GM12892 (cell line): Measurements from ENCODE around the gene PTRH1.

ENCODE experiments used
- DNase-seq: peaks from one replicate; pipeline ENCODE4 v3.0.0; 2011; ENCODE audit not compliant: insufficient read length
- FAIRE-seq: peaks from 2 replicates; lab custom pipeline; 2011; peaks lifted over from hg19 to GRCh38; lab: Jason Lieb, UNC
- POLR2A ChIP-seq: IDR thresholded peaks from 2 replicates; pipeline ENCODE4 v1.6.1; 2011; ENCODE audit warnings: low read depth, low read length, control low read depth
- POLR2AphosphoS5 ChIP-seq: IDR thresholded peaks from 2 replicates; pipeline ENCODE4 v1.6.1; 2011; ENCODE audit warnings: low read depth, low read length, control low read depth
- TAF1 ChIP-seq: IDR thresholded peaks from 2 replicates; pipeline ENCODE4 v1.6.1; 2011; ENCODE audit warnings: low read depth, mild to moderate bottlenecking, control low read depth, low read length, borderline replicate concordance

PTRH1 gene

DNA sequence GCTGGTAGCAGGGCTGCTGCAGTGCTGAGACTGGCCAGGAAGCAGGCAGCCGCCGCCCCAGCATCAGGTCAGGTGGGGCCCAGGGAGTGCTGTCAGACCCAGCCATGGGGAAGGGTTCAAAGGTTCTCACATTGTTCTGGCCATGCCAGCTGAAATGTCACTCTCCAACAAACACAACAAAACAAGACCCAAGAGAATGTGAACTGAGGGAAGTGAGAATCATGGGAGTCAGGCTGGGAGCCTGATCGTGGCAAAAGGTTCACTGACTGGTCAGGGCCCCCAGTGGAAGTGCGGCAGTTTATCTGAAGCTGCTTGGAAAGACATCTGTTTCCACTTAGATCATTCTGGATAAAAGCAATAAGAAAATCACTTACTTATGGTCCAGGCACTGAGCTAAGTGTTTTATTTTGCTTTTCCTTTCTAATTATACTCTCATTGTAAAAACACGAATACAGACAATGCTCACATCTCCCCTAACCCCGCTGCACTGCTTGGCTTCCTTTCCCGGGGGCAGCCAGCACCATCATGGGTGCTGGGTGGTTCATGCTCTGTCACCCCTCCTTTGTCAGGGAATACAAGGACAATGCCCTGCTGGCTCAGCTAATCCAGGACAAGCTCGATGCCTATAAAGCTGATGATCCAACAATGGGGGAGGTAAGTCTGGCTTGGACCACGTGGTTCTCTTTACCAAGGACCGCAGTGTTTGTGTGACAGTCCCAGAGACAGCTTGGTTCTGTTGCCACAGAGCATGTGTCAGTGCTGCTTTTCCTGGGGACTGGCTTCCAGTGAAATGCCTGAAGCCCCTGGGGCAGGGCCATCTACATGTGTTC, 50.6 kb downstream of the PTRH1 start:
- no peak for DNase-seq
- FAIRE-seq = no peak

DNA sequence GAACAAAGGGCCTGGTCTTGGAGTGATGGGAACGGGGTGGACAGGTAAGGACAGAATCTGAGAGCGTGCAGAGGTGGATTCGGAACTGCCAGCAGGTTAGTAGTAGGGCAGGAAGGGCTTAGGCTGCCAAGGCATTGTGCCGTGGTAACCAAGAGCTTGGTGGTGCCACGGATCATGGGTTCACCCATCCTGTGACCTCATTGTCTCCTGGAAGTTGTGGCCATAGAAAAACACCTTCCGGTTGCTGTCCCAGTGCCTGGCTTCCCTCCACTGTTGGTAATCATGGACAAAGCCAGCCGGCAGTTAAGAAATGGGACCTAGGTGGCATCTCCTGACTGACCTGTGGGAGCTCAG, 51.2 kb downstream of the PTRH1 start:
- DNase-seq = no peak
- no peak for FAIRE-seq
- TF ChIP-seq TAF1 (no peak), POLR2A (no peak), POLR2AphosphoS5 (no peak)

More for the DNA sequence above, 50.6 kb downstream of the PTRH1 start:
- no peak for TF ChIP-seq TAF1
- TF ChIP-seq POLR2A = no peak
- no peak for TF ChIP-seq POLR2AphosphoS5
